ENCODE results near the gene TMEM244.
"Not testable (repeated sequence)": the region's sequence is repeated elsewhere in the genome, so short reads cannot be mapped to it uniquely, and the experiment has no call there.

The TMEM244 gene

GRCh38 chr6:129817332-129817731 is 43.8 kb downstream of the TMEM244 start:
- DNase-seq (ENCODE audit: low spot score): no peak
- FAIRE-seq: no peak

GRCh38 chr6:129812145-129812777 is 48.9 kb downstream of the TMEM244 start:
- no peak for FAIRE-seq

GRCh38 chr6:129807141-129807540 is 54.0 kb downstream of the TMEM244 start:
- DNase-seq (ENCODE audit: low spot score); FAIRE-seq: not testable (repeated sequence)

More at GRCh38 chr6:129812145-129812777, 48.9 kb downstream of the TMEM244 start:
- DNase-seq (ENCODE audit: low spot score): no peak

GRCh38 chr6:129802920-129803319 is 58.2 kb downstream of the TMEM244 start:
- DNase-seq (ENCODE audit: low spot score); FAIRE-seq: not testable (repeated sequence)

- FAIRE-seq (no peak), DNase-seq (ENCODE audit: low spot score) (no peak)
These were observed 59.2 kb downstream of the TMEM244 start for GRCh38 chr6:129801909-129802308.

GRCh38 chr6:129795261-129795660 is 65.9 kb downstream of the TMEM244 start:
- peak; percentile 17 for DNase-seq (ENCODE audit: low spot score)

GRCh38 chr6:129793447-129793846 is 67.7 kb downstream of the TMEM244 start:
- no peak for FAIRE-seq
- no peak for DNase-seq (ENCODE audit: low spot score)

More at GRCh38 chr6:129795261-129795660, 65.9 kb downstream of the TMEM244 start:
- FAIRE-seq: no peak

- DNase-seq (ENCODE audit: low spot score) (no peak), FAIRE-seq (no peak)
These were observed 69.1 kb downstream of the TMEM244 start for GRCh38 chr6:129792049-129792448.

GRCh38 chr6:129790785-129791184 is 70.3 kb downstream of the TMEM244 start:
- DNase-seq (ENCODE audit: low spot score) (no peak), FAIRE-seq (no peak)

GRCh38 chr6:129789974-129790373 is 71.1 kb downstream of the TMEM244 start:
- FAIRE-seq: no peak
- no peak for DNase-seq (ENCODE audit: low spot score)

- FAIRE-seq (no peak), DNase-seq (ENCODE audit: low spot score) (no peak)
These were observed 73.3 kb downstream of the TMEM244 start for GRCh38 chr6:129787816-129788215.

GRCh38 chr6:129786548-129786947 is 74.6 kb downstream of the TMEM244 start:
- DNase-seq (ENCODE audit: low spot score) (no peak), FAIRE-seq (no peak)

GRCh38 chr6:129785756-129786135 is 75.4 kb downstream of the TMEM244 start:
- FAIRE-seq (no peak), DNase-seq (ENCODE audit: low spot score) (no peak)

GRCh38 chr6:129785047-129785755 is 75.9 kb downstream of the TMEM244 start:
- DNase-seq (ENCODE audit: low spot score): no peak
- no peak for FAIRE-seq

Measured in RCC 7860 (cell line).